Measurements from ENCODE around the gene PDE3A.
"Not testable (repeated sequence)": the region's sequence is repeated elsewhere in the genome, so short reads cannot be mapped to it uniquely, and the experiment has no call there.

Gene PDE3A

DNA sequence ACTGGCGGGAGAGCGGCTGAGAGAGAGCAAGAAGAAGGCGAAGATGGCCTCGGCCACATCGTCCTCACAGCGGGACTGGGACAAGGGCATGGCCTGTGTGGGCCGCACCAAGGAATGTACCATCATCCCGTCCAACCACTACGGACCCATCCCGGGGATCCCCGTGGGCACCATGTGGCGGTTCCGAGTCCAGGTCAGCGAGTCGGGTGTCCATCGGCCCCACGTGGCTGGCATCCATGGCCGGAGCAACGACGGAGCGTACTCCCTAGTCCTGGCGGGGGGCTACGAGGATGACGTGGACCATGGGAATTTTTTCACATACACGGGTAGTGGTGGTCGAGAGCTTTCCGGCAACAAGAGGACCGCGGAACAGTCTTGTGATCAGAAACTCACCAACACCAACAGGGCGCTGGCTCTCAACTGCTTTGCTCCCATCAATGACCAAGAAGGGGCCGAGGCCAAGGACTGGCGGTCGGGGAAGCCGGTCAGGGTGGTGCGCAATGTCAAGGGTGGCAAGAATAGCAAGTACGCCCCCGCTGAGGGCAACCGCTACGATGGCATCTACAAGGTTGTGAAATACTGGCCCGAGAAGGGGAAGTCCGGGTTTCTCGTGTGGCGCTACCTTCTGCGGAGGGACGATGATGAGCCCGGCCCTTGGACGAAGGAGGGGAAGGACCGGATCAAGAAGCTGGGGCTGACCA is 183.6 kb downstream of the PDE3A start:
- not testable (repeated sequence) for DNase-seq (ENCODE audit: low spot score)

DNA sequence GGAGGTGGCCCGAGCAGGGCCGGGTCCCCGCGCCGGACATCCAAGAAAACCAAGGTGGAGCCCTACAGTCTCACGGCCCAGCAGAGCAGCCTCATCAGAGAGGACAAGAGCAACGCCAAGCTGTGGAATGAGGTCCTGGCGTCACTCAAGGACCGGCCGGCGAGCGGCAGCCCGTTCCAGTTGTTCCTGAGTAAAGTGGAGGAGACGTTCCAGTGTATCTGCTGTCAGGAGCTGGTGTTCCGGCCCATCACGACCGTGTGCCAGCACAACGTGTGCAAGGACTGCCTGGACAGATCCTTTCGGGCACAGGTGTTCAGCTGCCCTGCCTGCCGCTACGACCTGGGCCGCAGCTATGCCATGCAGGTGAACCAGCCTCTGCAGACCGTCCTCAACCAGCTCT is 184.2 kb downstream of the PDE3A start:
- DNase-seq (ENCODE audit: low spot score): not testable (repeated sequence)

DNA sequence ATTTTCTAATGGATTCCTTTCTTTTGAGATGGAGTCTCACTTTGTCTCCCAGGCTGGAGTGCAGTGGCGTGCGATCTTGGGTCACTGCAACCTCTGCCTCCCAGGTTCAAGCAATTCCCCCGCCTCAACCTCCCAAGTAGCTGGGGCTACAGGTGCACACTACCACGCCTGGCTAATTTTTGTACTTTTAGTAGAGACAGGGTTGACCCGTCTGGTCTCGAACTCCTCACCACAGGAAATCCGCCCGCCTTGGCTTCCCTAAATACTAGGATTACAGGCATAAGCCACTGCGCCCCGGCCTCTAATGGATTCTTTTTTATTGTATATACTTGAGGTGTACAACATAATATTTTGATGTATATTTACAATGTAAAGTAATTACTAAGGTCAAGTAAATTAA is 186.7 kb downstream of the PDE3A start:
- DNase-seq (ENCODE audit: low spot score): no peak

DNA sequence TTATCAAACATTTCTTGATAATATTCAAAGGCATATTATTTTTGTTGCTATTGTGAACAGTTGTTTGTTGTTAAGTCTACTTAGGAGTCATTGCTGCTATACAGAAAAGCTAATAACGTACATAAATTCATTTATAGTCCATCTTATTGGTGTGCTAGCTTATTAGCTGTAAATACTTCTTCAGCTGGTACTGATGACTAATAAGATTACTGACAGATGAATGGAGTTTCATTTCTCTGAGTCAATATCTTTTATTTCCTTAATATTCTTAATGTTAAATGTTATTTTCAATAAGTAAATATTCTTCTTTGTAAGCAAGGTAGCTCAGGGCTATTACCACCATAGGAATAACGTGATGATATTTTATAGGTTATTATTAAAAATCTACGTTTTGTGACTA is 187.4 kb downstream of the PDE3A start:
- no peak for DNase-seq (ENCODE audit: low spot score)

DNA sequence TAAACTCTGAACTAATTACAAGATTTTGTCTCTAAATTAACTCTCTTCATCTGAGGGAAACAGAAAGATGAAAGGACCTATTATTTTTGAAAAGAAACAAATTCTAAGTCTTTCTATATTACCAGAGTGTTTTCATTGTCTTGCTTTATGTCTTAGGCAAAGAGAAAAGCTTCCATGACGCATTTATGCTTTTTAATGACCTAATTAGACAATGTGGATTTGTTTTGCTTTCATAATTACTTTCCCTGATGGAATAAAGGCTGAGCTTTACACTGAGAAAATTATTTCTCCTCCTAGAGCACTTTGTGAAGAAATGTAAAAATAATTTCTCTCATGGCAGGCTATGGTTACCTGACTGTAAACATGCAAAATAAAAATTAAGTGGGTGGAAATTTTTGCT is 188.8 kb downstream of the PDE3A start:
- no peak for DNase-seq (ENCODE audit: low spot score)

DNA sequence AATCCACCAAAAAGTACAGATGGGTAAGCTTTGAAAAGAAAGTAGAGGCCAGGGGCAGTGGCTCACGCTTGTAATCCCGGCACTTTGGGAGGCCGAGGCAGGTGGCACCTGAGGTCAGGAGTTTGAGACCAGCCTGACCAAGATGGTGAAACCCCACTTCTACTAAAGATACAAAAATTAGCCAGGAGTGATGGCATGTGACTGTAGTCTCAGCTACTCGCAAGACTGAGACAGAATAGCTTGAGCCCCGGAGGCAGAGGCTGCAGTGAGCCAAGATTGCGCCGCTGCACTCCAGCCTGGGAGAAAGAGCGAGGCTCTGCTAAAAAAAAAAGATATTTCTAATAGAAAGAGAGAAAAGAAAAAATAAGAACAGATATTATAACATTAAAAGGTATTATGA is 192.6 kb downstream of the PDE3A start:
- no peak for DNase-seq (ENCODE audit: low spot score)

DNA sequence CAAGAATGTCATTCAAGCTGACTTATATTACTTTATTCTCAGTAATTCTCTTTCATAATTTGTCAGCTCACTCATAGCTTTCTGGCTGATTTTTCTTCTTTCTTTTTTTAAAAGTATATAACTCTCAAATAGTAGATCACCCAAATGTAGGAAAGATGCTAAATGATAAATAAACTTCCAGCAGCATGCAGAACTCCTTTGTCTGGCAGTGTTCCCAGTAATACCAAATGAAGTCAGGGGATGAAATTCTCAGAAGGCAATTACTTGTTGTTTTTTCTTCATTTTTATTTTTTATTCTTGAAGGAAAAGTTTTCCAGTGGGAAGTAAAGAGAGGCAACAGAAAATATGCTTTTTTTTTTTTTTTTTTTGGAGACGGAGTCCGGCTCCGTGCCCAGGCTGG is 193.5 kb downstream of the PDE3A start:
- no peak for DNase-seq (ENCODE audit: low spot score)

DNA sequence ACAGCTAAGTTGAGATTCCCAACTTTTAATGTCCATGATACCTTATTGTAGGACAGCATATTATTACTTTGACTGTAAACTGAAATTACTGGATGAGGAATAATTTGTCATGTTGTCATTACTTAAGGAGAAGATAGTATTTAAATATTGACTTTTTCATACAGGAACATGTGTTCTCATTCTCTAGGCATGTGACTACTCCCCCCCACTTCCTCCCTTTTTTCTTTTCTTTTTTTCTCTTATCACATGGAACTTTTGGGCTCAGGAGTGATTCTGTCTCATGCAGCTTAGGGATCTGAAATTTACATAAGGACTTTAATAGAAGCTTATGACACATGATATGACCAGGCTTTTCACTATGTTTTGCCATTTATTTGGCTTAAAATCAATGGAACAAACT is 199.1 kb downstream of the PDE3A start:
- DNase-seq (ENCODE audit: low spot score): no peak

DNA sequence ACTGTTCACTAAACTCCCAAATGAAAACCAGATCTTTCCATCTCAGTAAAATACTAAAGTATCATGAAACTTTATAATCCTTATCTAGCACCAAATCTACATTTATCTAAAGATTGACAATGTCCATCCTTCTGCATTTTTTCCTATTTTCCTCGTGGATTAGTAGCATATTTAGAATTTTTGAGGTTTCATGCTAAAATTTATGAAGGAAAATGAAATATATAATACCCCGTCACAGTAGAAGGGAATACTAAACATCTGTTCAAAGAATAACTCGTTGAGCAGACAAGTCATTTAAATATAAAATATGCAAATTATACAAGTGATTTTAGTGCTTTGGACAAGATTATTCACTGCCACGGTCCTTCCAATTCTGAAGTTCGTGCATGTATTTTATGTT is 204.1 kb downstream of the PDE3A start:
- DNase-seq (ENCODE audit: low spot score): no peak

DNA sequence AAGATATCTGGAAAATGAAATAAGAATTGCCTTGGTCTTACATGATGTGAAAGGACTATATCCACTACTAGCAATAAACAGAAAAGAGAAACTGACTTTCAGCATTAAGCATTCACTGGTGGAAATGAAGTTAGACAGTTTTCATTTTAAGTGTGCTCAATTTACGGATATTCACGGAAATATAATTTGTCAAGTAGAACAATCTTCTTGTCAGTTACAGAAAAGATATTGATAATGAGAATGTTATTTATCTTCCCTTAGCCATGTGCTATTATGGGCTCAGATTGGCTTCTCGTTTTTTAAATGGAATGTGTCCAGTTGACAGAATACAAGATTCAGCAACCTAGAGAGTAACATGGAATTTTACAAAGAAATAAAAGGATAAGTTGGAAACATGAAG is 208.2 kb downstream of the PDE3A start:
- no peak for DNase-seq (ENCODE audit: low spot score)

DNA sequence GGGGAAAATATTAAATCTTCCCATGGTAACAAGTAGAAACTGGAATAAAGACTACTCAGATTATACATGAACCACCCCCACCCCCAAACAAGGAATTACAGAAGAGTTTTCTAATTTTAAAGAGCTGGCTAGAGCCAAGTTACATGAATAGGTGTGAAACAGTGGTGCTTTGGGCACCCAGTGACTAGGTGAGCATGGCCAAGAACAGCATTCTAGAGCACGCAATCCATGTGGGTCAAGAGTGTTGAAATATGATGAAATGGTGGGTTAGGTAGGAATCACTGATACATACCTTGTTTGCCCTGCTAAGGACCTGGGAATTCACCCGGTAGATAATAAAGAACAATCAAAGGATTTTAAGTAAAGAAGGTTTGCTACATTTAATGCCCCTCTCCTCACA is 208.7 kb downstream of the PDE3A start:
- no peak for DNase-seq (ENCODE audit: low spot score)

DNA sequence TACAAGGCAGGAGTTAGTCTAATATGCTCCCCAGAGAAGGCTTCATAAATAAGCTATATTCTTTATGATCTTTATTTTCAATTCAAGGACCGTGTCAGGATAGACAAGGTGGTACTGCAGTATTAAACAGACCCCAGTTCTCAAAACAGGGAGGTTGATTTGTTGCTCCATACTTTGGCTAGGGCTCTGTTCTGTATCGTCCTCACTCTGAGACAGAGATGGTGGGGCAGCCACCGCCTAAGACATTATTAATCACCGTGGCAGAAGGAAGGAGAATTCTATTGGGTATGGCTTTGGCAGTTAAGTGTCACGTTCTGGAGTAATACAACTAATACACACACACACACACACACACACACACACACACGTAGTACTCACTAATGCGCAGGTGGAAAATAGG is 209.8 kb downstream of the PDE3A start:
- DNase-seq (ENCODE audit: low spot score): no peak

DNA sequence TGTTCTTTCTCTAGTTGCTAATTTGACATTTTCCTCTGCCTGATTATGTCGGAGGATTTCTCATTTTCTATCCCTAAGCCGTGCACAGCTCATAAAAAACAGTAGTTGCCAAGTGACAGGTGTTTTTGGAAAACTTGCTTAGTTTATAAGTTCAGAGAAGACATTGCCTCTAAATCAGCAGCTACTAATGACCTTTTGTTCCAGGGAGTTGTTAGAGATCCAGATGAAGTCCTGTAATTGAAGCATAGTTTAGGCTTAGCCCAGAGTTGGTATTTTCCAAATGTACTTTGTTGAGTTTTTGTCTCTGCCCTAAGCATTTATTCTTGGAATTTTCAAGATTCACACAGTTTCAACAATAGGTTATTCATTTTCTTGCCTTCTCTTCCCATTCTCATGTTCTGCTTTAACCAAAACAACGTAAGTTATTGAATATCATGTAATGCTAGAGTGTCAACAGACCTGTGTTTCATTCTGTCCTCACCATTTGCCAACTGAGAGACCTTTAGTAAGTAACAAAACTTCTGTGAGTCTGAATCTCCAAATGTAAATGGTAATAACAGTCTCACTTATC is 216.8 kb downstream of the PDE3A start:
- no peak for DNase-seq (ENCODE audit: low spot score)

DNA sequence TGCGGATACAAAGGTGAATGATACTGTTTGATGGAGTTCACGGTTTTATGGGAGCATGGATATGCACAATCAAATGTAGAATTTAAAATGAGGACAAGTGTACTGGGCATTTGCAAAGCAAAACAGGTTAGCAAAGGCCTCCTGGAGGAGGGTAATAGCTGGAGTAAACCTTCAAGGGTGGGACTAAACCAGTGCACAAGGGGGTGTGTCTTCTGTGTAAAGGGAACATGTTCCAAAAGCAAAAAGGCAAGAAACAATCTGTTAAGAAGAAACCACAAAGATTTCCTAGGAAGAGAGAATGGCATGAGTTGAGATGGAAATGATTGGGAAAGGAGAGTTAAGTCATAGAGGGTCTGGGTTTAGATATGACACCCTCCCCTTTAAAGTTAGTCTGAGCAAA is 217.6 kb downstream of the PDE3A start:
- DNase-seq (ENCODE audit: low spot score): no peak

DNA sequence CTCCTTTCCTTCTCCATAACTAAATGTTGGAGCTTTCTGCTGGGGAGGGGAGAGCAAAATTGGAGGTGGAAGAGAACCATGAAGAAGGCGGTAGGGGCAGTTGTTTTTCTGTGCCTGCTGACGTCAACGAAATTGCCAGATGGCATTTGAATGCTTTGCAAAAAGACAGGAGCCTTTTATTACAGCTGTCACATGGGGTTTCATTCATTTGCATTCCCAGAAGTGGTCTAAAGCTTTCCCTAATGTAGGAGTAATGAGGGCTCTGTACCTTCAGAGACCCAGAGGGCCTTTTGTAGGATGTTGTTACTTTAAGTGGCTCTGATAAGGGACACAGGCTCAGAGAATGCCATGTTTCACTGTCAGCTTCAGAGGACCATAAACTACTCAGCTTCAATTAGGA is 219.7 kb downstream of the PDE3A start:
- no peak for DNase-seq (ENCODE audit: low spot score)

DNA sequence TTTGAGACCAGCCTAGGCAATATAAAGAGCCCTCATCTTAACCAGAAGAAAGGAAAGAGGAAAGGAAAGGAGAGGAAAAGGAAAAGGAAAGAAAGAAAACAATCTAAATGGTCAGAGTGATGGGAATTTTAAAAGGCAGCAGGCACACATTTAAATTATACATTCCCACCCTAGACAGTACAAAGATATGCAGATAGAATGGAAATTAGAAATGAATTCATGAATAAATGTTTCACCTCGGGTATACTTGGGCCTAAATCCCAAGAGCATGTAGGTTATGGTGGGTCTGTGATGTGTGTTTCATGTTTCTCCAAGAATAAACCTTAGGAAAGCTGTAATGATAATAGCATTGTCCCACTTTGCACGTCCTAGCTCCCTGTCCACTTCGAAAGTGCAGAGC is 222.2 kb downstream of the PDE3A start:
- DNase-seq (ENCODE audit: low spot score): no peak

DNA sequence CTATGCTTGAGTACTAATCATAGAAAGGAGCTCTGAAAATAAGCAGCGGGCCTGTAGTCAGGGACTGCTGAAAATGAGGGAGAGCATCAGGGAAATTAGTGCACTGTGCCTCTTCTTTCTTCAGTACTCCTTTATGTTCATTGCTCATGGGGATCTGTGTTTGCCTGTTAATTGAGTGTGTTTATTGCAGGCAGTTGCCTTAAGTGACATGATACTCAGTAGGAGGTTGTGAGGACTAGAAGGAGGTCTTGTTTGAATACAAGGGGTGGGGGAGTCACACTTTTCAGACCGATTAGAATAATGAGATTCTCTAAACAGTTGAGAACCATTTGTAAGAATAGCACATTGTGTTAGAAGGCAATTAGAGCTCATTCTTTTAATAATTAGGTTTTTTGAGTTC is 224.2 kb downstream of the PDE3A start:
- no peak for DNase-seq (ENCODE audit: low spot score)

DNA sequence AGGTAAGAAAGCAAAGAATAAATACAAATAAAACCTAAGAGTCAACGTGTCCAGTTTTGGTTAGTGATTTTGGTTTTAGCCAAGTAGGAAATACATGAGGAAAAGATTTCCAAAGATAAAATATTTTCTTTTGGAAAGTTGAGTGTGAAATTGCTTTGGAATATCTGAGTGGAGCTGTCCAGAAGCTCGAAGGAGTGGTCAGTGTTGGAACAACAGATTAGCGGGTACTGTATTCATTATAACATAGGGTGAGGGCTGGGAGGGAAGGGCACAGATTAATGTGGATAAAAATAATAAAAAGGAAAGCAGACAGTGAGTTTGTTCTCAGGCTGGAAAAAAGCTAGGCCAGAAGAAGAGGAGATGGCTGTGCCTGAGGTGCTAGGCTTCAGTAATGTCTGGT is 225.3 kb downstream of the PDE3A start:
- no peak for DNase-seq (ENCODE audit: low spot score)

DNA sequence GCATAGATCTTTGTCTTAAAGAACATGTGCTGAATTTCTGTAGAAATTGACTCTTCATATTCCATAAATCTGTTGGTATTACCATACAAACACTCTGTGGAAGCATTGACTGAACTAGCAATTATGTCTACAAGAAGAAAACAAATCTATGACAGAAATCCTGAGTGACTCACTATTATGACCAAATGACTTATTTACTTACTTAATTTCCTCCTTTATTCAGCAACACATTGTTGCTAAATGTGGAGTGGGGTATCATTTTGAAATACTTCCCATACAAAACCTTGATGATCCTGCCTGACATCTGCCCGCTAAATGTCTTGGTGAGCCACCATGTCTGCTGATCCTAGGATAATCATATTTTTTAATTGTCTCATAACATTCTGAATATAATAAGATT is 227.7 kb downstream of the PDE3A start:
- DNase-seq (ENCODE audit: low spot score): no peak

DNA sequence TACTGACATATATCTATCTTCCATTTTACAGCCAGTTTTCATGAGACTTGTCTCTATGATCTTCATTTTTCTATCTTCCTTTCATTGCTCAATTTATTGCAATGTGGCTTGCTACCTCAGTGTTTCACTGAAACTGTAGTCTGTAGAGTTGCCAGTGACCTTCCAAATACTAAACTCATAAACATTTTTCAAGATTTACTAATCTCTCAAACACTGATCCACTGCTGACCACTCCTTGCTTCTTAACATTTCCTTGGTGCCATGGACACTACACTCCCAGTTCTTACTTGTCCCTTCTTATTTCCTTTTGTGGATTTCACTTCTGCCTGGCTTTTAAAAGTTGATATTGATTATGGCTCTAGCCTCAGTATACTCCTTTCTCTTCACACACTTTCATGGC is 231.4 kb downstream of the PDE3A start:
- DNase-seq (ENCODE audit: low spot score): peak; percentile 13

DNA sequence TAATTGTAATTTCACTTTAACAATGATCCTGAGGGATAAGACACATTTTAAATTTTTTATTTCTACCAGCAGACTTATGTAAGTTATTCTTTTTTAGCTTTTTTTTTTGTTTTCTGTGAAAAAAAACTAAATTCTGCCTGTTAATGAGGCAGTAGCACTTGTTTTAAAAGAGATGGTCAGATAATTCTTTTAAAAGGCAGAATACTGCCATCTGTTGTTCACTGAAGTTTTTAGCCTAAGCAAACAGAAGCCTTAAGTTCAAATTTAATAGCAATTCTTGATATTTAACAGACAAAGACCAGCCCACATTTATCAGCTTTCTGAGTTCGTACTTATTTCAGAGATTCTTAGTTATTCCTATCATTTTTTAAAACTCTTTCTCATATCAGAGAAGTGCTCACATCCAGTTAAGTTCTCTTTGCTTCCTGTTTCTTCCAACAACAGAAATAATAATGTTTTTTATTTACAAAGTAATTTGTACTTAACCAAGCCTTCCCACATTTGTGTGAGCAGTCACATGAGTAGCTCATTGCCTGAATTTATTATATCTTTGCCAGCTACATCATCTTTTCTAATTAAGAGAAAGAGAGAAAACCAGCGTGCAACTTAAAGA is 233.4 kb downstream of the PDE3A start:
- peak; percentile 41 for DNase-seq (ENCODE audit: low spot score)

DNA sequence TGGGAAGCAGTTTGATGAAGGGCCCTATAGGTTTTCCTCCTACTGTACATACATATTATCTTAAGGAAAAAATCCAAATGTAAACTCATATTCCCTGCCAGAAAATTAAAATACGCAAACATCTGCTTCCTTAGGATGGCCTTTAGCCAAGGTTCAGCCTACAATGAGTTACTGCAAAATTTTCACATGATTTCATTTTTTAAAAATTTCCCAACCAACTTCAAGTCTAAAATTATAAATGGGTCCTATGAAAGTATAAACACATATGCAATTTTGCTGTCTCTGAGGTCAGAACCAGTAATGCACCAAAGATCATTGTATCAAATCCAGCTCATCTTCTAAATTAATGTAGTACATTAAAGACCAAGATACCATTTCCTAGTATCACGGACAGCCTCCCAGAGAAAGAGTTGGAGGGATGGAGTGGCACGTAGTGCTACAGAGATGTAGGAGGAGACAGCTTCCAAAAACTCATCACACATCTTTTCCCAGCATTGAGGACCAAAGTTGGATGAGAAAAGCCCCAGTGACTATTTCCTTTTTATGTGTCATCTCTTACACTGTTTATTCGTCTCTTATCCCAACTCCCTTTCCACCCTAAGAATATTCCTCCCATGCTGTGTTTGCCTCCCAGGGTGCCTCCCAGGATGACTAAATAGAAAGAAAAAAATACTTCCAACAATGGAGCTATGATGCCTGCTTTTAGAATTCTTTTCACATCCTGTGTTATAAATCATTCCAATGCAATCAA is 234.5 kb downstream of the PDE3A start:
- peak; percentile 26 for DNase-seq (ENCODE audit: low spot score)

DNA sequence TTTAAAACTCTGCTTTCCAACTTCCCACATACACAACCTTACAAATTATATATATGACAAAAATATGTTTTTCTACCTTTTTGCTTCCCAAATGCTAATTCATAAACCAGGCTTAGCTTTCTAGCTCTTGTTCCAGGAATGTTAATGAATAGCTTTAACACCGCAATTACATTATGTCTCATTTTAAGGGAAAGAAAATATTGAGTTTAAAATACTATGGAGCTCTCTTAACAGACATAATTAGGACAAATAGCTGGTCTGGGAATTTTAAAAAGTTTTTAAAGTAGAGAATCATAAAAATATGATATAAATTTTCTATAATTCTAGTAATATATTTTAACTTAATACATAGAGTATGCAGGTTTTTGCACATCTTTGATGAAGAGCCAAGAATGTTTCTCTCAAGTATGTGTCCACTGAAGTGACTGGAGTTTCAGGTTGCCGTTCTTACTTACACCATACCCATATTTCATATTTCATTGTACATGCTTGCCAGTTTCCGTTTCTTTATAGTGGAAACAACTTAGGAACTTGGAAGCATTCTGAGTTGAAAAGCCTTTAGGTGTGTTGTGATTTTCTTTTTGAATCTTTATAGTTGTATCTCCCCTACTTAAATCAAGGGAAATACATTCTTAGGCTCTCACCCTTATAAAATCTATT is 236.2 kb downstream of the PDE3A start:
- DNase-seq (ENCODE audit: low spot score): no peak

Measured in GM03348 (cell line).